DOHH2 (cell line): Measurements from ENCODE around the gene MRS2.

Source experiments
- H3F3A ChIP-seq: fragments of 200-600 bp; sonication (generic), shearing (Covaris generic); 2 replicates; pipeline ENCODE4 v1.6.0; 2016; ENCODE audit warnings: antibody characterized with exemption, mild to moderate bottlenecking; ENCODE audit not compliant: control insufficient read depth, insufficient read depth
- H3K27ac ChIP-seq: fragments of 200-600 bp; sonication (generic); 2 replicates; pipeline ENCODE4 v1.5.1; 2014; ENCODE audit warnings: low read depth, mild to moderate bottlenecking, low read length, moderate library complexity
- H3K27me3 ChIP-seq: fragments of 200-600 bp; sonication (generic); 2 replicates; pipeline ENCODE4 v1.6.1; 2014; ENCODE audit warnings: mild to moderate bottlenecking, low read length, mixed read lengths; ENCODE audit not compliant: control insufficient read depth
- H3K36me3 ChIP-seq: fragments of 200-600 bp; sonication (generic); 2 replicates; pipeline ENCODE4 v1.6.1; 2014; ENCODE audit warnings: mild to moderate bottlenecking, low read length, moderate library complexity, mixed read lengths; ENCODE audit not compliant: control insufficient read depth
- H3K4me1 ChIP-seq: fragments of 200-600 bp; sonication (generic); 2 replicates; pipeline ENCODE4 v1.6.1; 2014; ENCODE audit warnings: mild to moderate bottlenecking, low read length, mixed read lengths; ENCODE audit not compliant: control insufficient read depth
- H3K4me2 ChIP-seq: fragments of 200-600 bp; sonication (generic); 2 replicates; pipeline ENCODE4 v1.6.0; 2014; ENCODE audit warnings: mild to moderate bottlenecking, low read length, moderate library complexity
- H3K4me3 ChIP-seq: fragments of 200-600 bp; sonication (generic); 2 replicates; pipeline ENCODE4 v1.5.1; 2014; ENCODE audit warnings: mild to moderate bottlenecking, low read length, mixed read lengths
- H3K79me2 ChIP-seq: fragments of 200-600 bp; sonication (generic); 2 replicates; pipeline ENCODE4 v1.6.1; 2014; ENCODE audit warnings: mild to moderate bottlenecking, low read length, mixed read lengths; ENCODE audit not compliant: control insufficient read depth
- H3K9me2 ChIP-seq: fragments of 200-600 bp; sonication (generic); replicated peaks from 2 replicates; pipeline ENCODE4 v1.6.1; 2014; ENCODE audit warnings: mild to moderate bottlenecking, low read length, mixed read lengths; ENCODE audit not compliant: control insufficient read depth
- H3K9me3 ChIP-seq: fragments of 200-600 bp; sonication (generic); 2 replicates; pipeline ENCODE4 v1.6.1; 2014; ENCODE audit warnings: antibody characterized with exemption, low read length, mixed read lengths; ENCODE audit not compliant: control insufficient read depth, insufficient read depth
- H4K20me1 ChIP-seq: fragments of 200-600 bp; sonication (generic); 2 replicates; pipeline ENCODE4 v1.6.0; 2014; ENCODE audit warnings: low read depth, mild to moderate bottlenecking, antibody characterized with exemption, low read length, moderate library complexity; ENCODE audit not compliant: control insufficient read depth, insufficient read depth
- CTCF ChIP-seq: fragments of 200-600 bp; sonication (generic); IDR thresholded peaks from one replicate; pipeline ENCODE4 v1.5.1; 2014; ENCODE audit warnings: antibody characterized with exemption, mild to moderate bottlenecking, low read depth, low read length; ENCODE audit not compliant: poor library complexity, severe bottlenecking
- EZH2phosphoT487 ChIP-seq: fragments of 200-600 bp; sonication (generic); IDR thresholded peaks from 2 replicates; pipeline ENCODE4 v1.6.1; 2017; ENCODE audit warnings: borderline replicate concordance, mild to moderate bottlenecking, antibody characterized with exemption, low read length, moderate library complexity, mixed read lengths

MRS2 gene

DNA sequence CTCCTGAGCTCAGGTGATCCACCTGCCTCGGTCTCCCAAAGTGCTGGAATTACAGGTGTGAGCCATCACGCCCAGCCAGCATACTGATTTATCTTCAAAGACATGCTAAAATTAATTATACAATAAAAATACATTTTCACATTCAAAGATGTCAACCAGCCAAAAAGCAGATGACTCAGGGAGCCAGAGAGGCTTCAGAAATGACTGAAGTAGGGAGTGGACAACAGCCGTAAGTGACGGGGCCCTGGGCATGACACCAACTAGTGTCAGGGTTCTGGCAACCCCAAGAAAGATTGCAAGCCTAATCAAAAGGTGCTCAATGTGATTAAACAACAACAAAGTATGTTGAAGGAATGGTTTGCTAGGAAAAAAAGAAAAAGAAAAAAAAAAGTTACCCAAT lies 58.2 kb downstream of the MRS2 start:
- H3K4me3 ChIP-seq: no peak overlapping the region
- no peaks in the 10 kb centered on the region for H3K9me3 ChIP-seq
- no peak overlapping the region for H3K27ac ChIP-seq
- no peak for TF ChIP-seq CTCF
- no peak for TF ChIP-seq EZH2phosphoT487
- H3K27me3 ChIP-seq: no peaks in the 10 kb centered on the region
- no peaks in the 10 kb centered on the region for H3K79me2 ChIP-seq
- no peaks in the 10 kb centered on the region for H4K20me1 ChIP-seq
- no peaks in the 10 kb centered on the region for H3K36me3 ChIP-seq
- no peaks in the 10 kb centered on the region for H3F3A ChIP-seq
- H3K4me1 ChIP-seq: no peaks in the 10 kb centered on the region
- H3K9me2 ChIP-seq: no peaks in the 10 kb centered on the region
- no peak overlapping the region for H3K4me2 ChIP-seq

- no peaks in the 10 kb centered on the region for H4K20me1 ChIP-seq
- H3K4me2 ChIP-seq: no peak overlapping the region
- H3K27me3 ChIP-seq: no peaks in the 10 kb centered on the region
- no peak overlapping the region for H3K27ac ChIP-seq
- H3F3A ChIP-seq: no peaks in the 10 kb centered on the region
- no peaks in the 10 kb centered on the region for H3K79me2 ChIP-seq
- H3K9me3 ChIP-seq: no peaks in the 10 kb centered on the region
- no peaks in the 10 kb centered on the region for H3K4me1 ChIP-seq
- no peak overlapping the region for H3K4me3 ChIP-seq
- H3K36me3 ChIP-seq: no peaks in the 10 kb centered on the region
- TF ChIP-seq EZH2phosphoT487: no peak
- no peak for TF ChIP-seq CTCF
- H3K9me2 ChIP-seq: no peaks in the 10 kb centered on the region
Measured at GRCh38 chr6:24464253-24465038, 61.7 kb downstream of the MRS2 start.

GRCh38 chr6:24469811-24470210 lies 67.1 kb downstream of the MRS2 start:
- Histone ChIP-seq H3K27ac (no peak overlapping the region), H3K79me2 (no peaks in the 10 kb centered on the region), H3K27me3 (no peaks in the 10 kb centered on the region), H3K4me2 (no peak overlapping the region), H3K9me2 (no peaks in the 10 kb centered on the region), H3K4me1 (no peaks in the 10 kb centered on the region), H3K36me3 (no peaks in the 10 kb centered on the region), H3K9me3 (no peaks in the 10 kb centered on the region), H3K4me3 (no peak overlapping the region), H4K20me1 (no peaks in the 10 kb centered on the region), H3F3A (no peaks in the 10 kb centered on the region)
- no peak for TF ChIP-seq EZH2phosphoT487
- no peak for TF ChIP-seq CTCF
